Activated naive CD4-positive, alpha-beta T cell treated with anti-CD3 and anti-CD28 coated beads, Interleukin-2, amount 10 ng/mL, durations not matched to agents 7 days and 5 days (primary cell): Measurements from ENCODE around the gene AASDH.

Experiments used
- CTCF ChIA-PET: fragments of 350-600 bp; sonication (Branson Sonifier 250); formaldehyde crosslinking; loops from one replicate; lab custom pipeline; 2021; ENCODE audit warnings: antibody characterized with exemption; lab: Charles Lee
- DNase-seq: peaks from one replicate; pipeline ENCODE4 v3.0.0-alpha.2; 2020
- H3K27ac Mint-ChIP-seq: one replicate; pipeline ENCODE4 v1.8.0; 2021; ENCODE audit warnings: mild to moderate bottlenecking, moderate library complexity, mixed read lengths
- H3K27me3 Mint-ChIP-seq: one replicate; pipeline ENCODE4 v1.8.0; 2021; ENCODE audit warnings: mild to moderate bottlenecking, mixed read lengths
- H3K36me3 Mint-ChIP-seq: one replicate; pipeline ENCODE4 v1.8.0; 2021; ENCODE audit warnings: mixed read lengths
- H3K4me1 Mint-ChIP-seq: one replicate; pipeline ENCODE4 v1.8.0; 2021; ENCODE audit warnings: mixed read lengths
- H3K4me3 Mint-ChIP-seq: one replicate; pipeline ENCODE4 v1.8.0; 2021; ENCODE audit warnings: mild to moderate bottlenecking, moderate library complexity, mixed read lengths
- H3K9me3 Mint-ChIP-seq: one replicate; pipeline ENCODE4 v1.8.0; 2021; ENCODE audit warnings: mixed read lengths

The AASDH gene

GRCh38 chr4:56301997-56302496 lies 85.2 kb downstream of the AASDH start:
- Mint-ChIP-seq H3K4me3 (no peak overlapping the region), H3K27ac (no peak overlapping the region), H3K9me3 (no peaks in the 10 kb centered on the region), H3K4me1 (peaks cover 11% of the 10 kb centered on the region), H3K36me3 (no peaks in the 10 kb centered on the region), H3K27me3 (peaks cover 13% of the 10 kb centered on the region)
- no peak for DNase-seq
- CTCF ChIA-PET: interaction anchor here (1.0 to 1.4 kb wide), 2 partner anchors 10 to 168 kb away, joined by 3 to 5 read pairs; no protein-coding TSS in a partner anchor

- Mint-ChIP-seq H3K9me3 (no peaks in the 10 kb centered on the region), H3K36me3 (no peaks in the 10 kb centered on the region), H3K4me1 (peaks cover 11% of the 10 kb centered on the region), H3K27me3 (peaks cover 13% of the 10 kb centered on the region), H3K27ac (no peak overlapping the region), H3K4me3 (peak overlapping the region; percentile 6)
- peak; percentile 80 for DNase-seq
- CTCF ChIA-PET: interaction anchor here (0.6 to 1.1 kb wide), 7 partner anchors 10 to 353 kb away, joined by 3 to 5 read pairs (median 3); partner anchors contain the start of gene CEP135
Measured at GRCh38 chr4:56301181-56301996, 85.9 kb downstream of the AASDH start.

DNA sequence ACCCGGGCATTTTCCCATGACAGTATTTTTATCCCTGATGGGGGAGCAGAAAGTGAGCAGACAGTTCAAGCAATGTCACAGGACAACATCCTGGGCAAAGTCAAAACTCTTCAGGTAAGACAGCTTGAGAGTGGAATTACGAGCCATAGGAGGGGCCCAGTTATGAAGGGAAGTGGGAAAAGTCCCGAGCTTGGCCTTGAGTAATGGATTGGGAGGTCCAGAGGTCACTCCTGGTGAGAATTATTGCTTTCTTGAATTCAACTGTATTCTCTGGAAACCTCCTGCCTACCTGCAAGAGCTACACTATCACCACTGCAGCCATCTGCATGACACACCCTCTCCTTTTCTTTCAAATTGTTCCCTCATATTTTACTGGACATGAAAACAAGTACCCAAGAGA lies 89.1 kb downstream of the AASDH start:
- Mint-ChIP-seq H3K9me3 (no peaks in the 10 kb centered on the region), H3K4me1 (peaks cover 11% of the 10 kb centered on the region), H3K4me3 (no peak overlapping the region), H3K27me3 (peaks cover 17% of the 10 kb centered on the region), H3K36me3 (no peaks in the 10 kb centered on the region), H3K27ac (no peak overlapping the region)
- no peak for DNase-seq
- CTCF ChIA-PET: interaction anchor here (1.2 kb wide), 1 partner anchor 350 kb away, joined by 5 read pairs; the partner anchor contains the start of gene CEP135

DNA sequence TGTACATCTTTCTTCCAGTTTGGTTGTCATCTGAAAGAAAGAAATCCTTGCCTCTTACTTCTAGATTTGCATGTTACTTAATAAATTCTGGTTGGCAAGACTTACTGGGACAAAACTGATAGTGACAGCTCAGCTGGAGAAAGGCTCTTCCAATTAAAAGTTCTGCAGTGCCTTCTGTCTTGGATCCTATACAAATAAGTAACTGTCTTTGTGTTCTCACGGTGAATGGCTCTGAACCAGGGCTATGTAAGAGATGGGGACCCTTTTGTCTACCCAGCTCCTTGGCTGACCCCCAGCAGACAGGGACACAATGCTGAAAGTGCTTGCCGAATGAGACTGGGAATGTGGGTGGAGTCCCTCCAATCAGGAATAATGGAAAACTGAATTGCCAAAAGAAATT lies 89.5 kb downstream of the AASDH start:
- Mint-ChIP-seq H3K9me3 (no peaks in the 10 kb centered on the region), H3K27ac (no peak overlapping the region), H3K4me3 (no peak overlapping the region), H3K36me3 (no peaks in the 10 kb centered on the region), H3K27me3 (peaks cover 17% of the 10 kb centered on the region), H3K4me1 (peaks cover 11% of the 10 kb centered on the region)
- no peak for DNase-seq
- CTCF ChIA-PET: no interaction called here

DNA sequence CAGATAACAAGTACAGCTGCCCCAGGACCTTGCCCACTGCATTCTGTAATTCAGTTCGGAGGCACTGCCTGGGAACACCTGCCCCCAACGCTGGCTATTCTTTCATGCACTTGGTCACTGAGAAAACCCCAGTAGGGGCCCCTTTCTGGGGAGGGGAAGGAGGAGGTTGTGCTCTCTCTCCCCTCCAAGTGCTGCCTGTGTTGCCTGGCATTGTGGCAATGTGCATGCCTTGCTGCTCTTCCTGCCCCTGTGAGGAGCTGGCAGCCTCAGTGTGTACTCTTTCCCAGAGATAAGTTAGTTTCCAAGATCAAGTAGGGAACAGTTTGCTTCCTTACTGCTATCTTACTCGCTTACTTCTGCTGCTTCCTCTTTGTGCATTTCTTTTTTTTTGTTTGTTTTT lies 90.8 kb downstream of the AASDH start:
- no peak overlapping the region for H3K4me3 Mint-ChIP-seq
- CTCF ChIA-PET: no interaction called here
- no peak for DNase-seq
- peaks cover 11% of the 10 kb centered on the region for H3K4me1 Mint-ChIP-seq
- H3K36me3 Mint-ChIP-seq: no peaks in the 10 kb centered on the region
- no peak overlapping the region for H3K27ac Mint-ChIP-seq
- no peaks in the 10 kb centered on the region for H3K9me3 Mint-ChIP-seq
- H3K27me3 Mint-ChIP-seq: peaks cover 17% of the 10 kb centered on the region

DNA sequence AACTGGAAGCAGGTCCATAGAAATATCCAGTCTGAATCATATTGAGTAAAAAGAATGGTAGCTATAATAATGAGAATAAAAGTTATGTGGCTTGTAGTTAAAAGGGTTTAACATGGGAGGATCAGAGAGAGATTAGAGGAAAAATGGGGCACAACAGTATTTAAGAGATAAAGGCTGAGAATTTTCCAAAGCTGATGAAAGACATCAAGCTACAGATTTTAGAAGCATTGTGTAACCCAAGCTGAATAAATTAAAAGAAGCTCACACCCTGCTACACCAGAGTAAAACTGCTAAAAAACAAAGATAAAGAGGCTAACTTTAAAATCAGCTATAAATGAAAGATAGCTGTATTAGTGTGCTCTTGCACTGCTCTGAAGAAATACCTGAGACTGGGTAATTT lies 94.2 kb downstream of the AASDH start:
- CTCF ChIA-PET: no interaction called here
- Mint-ChIP-seq H3K36me3 (no peaks in the 10 kb centered on the region), H3K4me3 (no peak overlapping the region), H3K27ac (no peak overlapping the region), H3K9me3 (no peaks in the 10 kb centered on the region), H3K4me1 (peaks cover 18% of the 10 kb centered on the region), H3K27me3 (peaks cover 9% of the 10 kb centered on the region)
- DNase-seq: no peak

GRCh38 chr4:56289934-56290333 lies 97.4 kb downstream of the AASDH start:
- CTCF ChIA-PET: interaction anchor here (0.9 kb wide), 1 partner anchor 342 kb away, joined by 3 read pairs; no protein-coding TSS in a partner anchor
- peaks cover 16% of the 10 kb centered on the region for H3K4me1 Mint-ChIP-seq

DNA sequence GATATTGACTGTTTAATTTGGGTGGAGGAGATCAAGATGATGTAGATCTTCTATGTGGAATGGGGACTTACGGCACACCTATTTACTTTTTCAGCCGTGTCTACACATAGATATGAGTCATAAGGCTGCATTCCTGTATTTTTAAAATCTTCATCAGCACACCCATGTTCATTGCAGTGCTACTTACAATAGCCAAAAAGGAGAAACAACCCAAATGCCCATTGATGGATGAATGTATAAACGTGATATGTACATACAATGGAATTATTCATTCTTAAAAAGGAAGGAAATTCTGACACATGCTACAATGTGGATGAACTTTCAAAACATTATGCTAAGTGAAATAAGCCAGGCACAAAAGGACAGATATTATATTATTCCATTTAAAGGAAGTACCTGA lies 98.6 kb downstream of the AASDH start:
- H3K4me3 Mint-ChIP-seq: no peak overlapping the region
- H3K36me3 Mint-ChIP-seq: no peaks in the 10 kb centered on the region
- H3K27me3 Mint-ChIP-seq: peaks cover 9% of the 10 kb centered on the region
- peaks cover 16% of the 10 kb centered on the region for H3K4me1 Mint-ChIP-seq
- no peaks in the 10 kb centered on the region for H3K9me3 Mint-ChIP-seq
- no peak for DNase-seq
- CTCF ChIA-PET: no interaction called here
- H3K27ac Mint-ChIP-seq: no peak overlapping the region

More at GRCh38 chr4:56289934-56290333, 97.4 kb downstream of the AASDH start:
- peaks cover 9% of the 10 kb centered on the region for H3K27me3 Mint-ChIP-seq
- DNase-seq: no peak
- no peak overlapping the region for H3K27ac Mint-ChIP-seq
- H3K36me3 Mint-ChIP-seq: no peaks in the 10 kb centered on the region
- no peak overlapping the region for H3K4me3 Mint-ChIP-seq
- no peaks in the 10 kb centered on the region for H3K9me3 Mint-ChIP-seq
